H9 (cell line): ENCODE measurements around the gene ANKMY1. TPM values are rescaled to one million over a fixed set of nuclear protein-coding genes. Genes with fewer than 3 reads are reported as not detected.

Source experiments
- DNase-seq: peaks from one replicate; pipeline ENCODE4 v3.0.0-alpha.2; 2017
- H2AFZ ChIP-seq: one replicate; pipeline ENCODE4 v1.6.1; 2013; ENCODE audit warnings: mild to moderate bottlenecking, low read length, control low read depth, moderate library complexity
- H2AK5ac ChIP-seq: 2 replicates; pipeline ENCODE4 v1.6.1; 2013; ENCODE audit warnings: low read length, control low read depth, mixed read lengths; ENCODE audit not compliant: insufficient read length
- H2BK120ac ChIP-seq: one replicate; pipeline ENCODE4 v1.6.1; 2013; ENCODE audit warnings: low read depth, mild to moderate bottlenecking, low read length, control low read depth, inconsistent platforms; ENCODE audit not compliant: poor library complexity, severe bottlenecking
- H2BK12ac ChIP-seq: 2 replicates; pipeline ENCODE4 v1.6.1; 2013; ENCODE audit warnings: low read length, control low read depth, mixed read lengths, low read depth; ENCODE audit not compliant: insufficient read length
- H2BK15ac ChIP-seq: 2 replicates; pipeline ENCODE4 v1.6.1; 2013; ENCODE audit warnings: low read depth, low read length, control low read depth
- H2BK20ac ChIP-seq: one replicate; pipeline ENCODE4 v1.6.1; 2013; ENCODE audit warnings: low read depth, mild to moderate bottlenecking, low read length, control low read depth, inconsistent platforms; ENCODE audit not compliant: poor library complexity, severe bottlenecking
- H2BK5ac ChIP-seq: 2 replicates; pipeline ENCODE4 v1.6.1; 2013; ENCODE audit warnings: low read length, control low read depth, mixed read lengths; ENCODE audit not compliant: insufficient read length
- H3K14ac ChIP-seq: 2 replicates; pipeline ENCODE4 v1.6.1; 2013; ENCODE audit warnings: low read length, control low read depth; ENCODE audit not compliant: insufficient read depth
- H3K18ac ChIP-seq: 2 replicates; pipeline ENCODE4 v1.6.1; 2013; ENCODE audit warnings: low read depth, mild to moderate bottlenecking, mixed read lengths, low read length, control low read depth; ENCODE audit not compliant: insufficient read length
- H3K23ac ChIP-seq: 2 replicates; pipeline ENCODE4 v1.6.1; 2013; ENCODE audit warnings: low read length, control low read depth, mixed read lengths, low read depth; ENCODE audit not compliant: insufficient read length
- H3K23me2 ChIP-seq: 2 replicates; pipeline ENCODE4 v1.6.1; 2013; ENCODE audit warnings: low read depth, mild to moderate bottlenecking, mixed read lengths, low read length, control low read depth; ENCODE audit not compliant: insufficient read length, poor library complexity, severe bottlenecking
- H3K27ac ChIP-seq: 2 replicates; pipeline ENCODE4 v1.5.1; 2013; ENCODE audit warnings: low read length, control low read depth, mixed read lengths, low read depth; ENCODE audit not compliant: insufficient read length
- H3K27me3 ChIP-seq: 2 replicates; pipeline ENCODE4 v1.6.1; 2013; ENCODE audit warnings: low read length, control low read depth, inconsistent platforms; ENCODE audit not compliant: insufficient read depth
- H3K4ac ChIP-seq: 2 replicates; pipeline ENCODE4 v1.6.1; 2013; ENCODE audit warnings: low read depth, mild to moderate bottlenecking, control low read depth, inconsistent platforms, low read length, moderate library complexity
- H3K4me1 ChIP-seq: 2 replicates; pipeline ENCODE4 v1.6.1; 2013; ENCODE audit warnings: low read length, control low read depth, inconsistent platforms; ENCODE audit not compliant: insufficient read depth
- H3K4me2 ChIP-seq: 2 replicates; pipeline ENCODE4 v1.6.1; 2013; ENCODE audit warnings: low read length, control low read depth, mixed read lengths; ENCODE audit not compliant: insufficient read length, insufficient read depth
- H3K56ac ChIP-seq: 2 replicates; pipeline ENCODE4 v1.6.1; 2013; ENCODE audit warnings: low read depth, mild to moderate bottlenecking, mixed read lengths, low read length, control low read depth; ENCODE audit not compliant: insufficient read length
- H3K79me1 ChIP-seq: 2 replicates; pipeline ENCODE4 v1.6.1; 2013; ENCODE audit warnings: low read depth, mild to moderate bottlenecking, moderate library complexity, low read length, control low read depth, inconsistent platforms; ENCODE audit not compliant: insufficient read depth, poor library complexity, severe bottlenecking
- H3K79me2 ChIP-seq: 2 replicates; pipeline ENCODE4 v1.6.1; 2013; ENCODE audit warnings: low read length, control low read depth, inconsistent platforms; ENCODE audit not compliant: insufficient read depth
- H3K9ac ChIP-seq: 2 replicates; pipeline ENCODE4 v1.6.1; 2013; ENCODE audit warnings: low read length, control low read depth, mixed read lengths; ENCODE audit not compliant: insufficient read length; ENCODE audit errors: extremely low read depth
- H3K9me3 ChIP-seq: one replicate; pipeline ENCODE4 v1.6.1; 2013; ENCODE audit warnings: low read depth, low read length, inconsistent platforms; ENCODE audit not compliant: control insufficient read depth
- H3T11ph ChIP-seq: one replicate; pipeline ENCODE4 v1.6.1; 2013; ENCODE audit warnings: mild to moderate bottlenecking, low read length, control low read depth, inconsistent platforms
- H4K20me1 ChIP-seq: one replicate; pipeline ENCODE4 v1.6.1; 2013; ENCODE audit not compliant: control insufficient read depth, insufficient read length, insufficient read depth
- H4K5ac ChIP-seq: 2 replicates; pipeline ENCODE4 v1.6.1; 2013; ENCODE audit warnings: low read depth, mild to moderate bottlenecking, mixed read lengths, low read length, control low read depth; ENCODE audit not compliant: insufficient read length
- H4K8ac ChIP-seq: replicated peaks from 2 replicates; pipeline ENCODE4 v1.6.1; 2013; ENCODE audit warnings: low read length, control low read depth, mixed read lengths, low read depth; ENCODE audit not compliant: insufficient read length
- H4K91ac ChIP-seq: 2 replicates; pipeline ENCODE4 v1.6.1; 2013; ENCODE audit warnings: low read depth, mild to moderate bottlenecking, moderate library complexity, mixed read lengths, low read length, control low read depth; ENCODE audit not compliant: insufficient read length
- H3K27ac Mint-ChIP-seq, 3 experiments: 2 replicates in 2 of 3; 3 replicates in 1 of 3; pipeline ENCODE4 v1.8.0; 2020 to 2021; ENCODE audit warnings: mixed read lengths in 3 of 3, mild to moderate bottlenecking in 1 of 3, moderate library complexity in 1 of 3
- H3K27me3 Mint-ChIP-seq: 2 replicates; pipeline ENCODE4 v1.8.0; 2021; ENCODE audit warnings: low read depth, mild to moderate bottlenecking, moderate library complexity, mixed read lengths
- H3K36me3 Mint-ChIP-seq, 3 experiments: 2 replicates in 2 of 3; 3 replicates in 1 of 3; pipeline ENCODE4 v1.8.0; 2020 to 2021; ENCODE audit warnings: low read depth in 3 of 3, mixed read lengths in 3 of 3; ENCODE audit not compliant: insufficient read depth in 1 of 3
- H3K4me1 Mint-ChIP-seq, 2 experiments: 2 replicates each; pipeline ENCODE4 v1.8.0; 2020; ENCODE audit warnings: mixed read lengths in 2 of 2
- H3K4me3 Mint-ChIP-seq, 2 experiments: 2 replicates in 1 of 2; 3 replicates in 1 of 2; pipeline ENCODE4 v1.8.0; 2020 to 2021; ENCODE audit warnings: mild to moderate bottlenecking in 2 of 2, mixed read lengths in 2 of 2, moderate library complexity in 1 of 2
- H3K9me3 Mint-ChIP-seq, 2 experiments: 2 replicates in 1 of 2; 3 replicates in 1 of 2; pipeline ENCODE4 v1.8.0; 2020; ENCODE audit warnings: mild to moderate bottlenecking in 2 of 2, mixed read lengths in 2 of 2, moderate library complexity in 1 of 2
- WGBS: extraction: QIAGEN DNeasy Blood & Tissue Kit; methylation state at CpG from one replicate; pipeline ENCODE4 v1.1.7; 2013; ENCODE audit warnings: missing lambda C conversion rate, low lambda C conversion rate, mixed read lengths; ENCODE audit not compliant: insufficient read length; ENCODE audit errors: extremely low coverage; 5-methylcytosine and 5-hydroxymethylcytosine counted together
- total RNA-seq: library from RNA; stranded (reverse); gene quantifications from 2 replicates; pipeline ENCODE4 v1.2.1, GENCODE V29; 2021
- TF ChIP-seq, protein P1 (sequence below): fragments of 200-600 bp; sonication (generic); conservative IDR thresholded peaks from 3 replicates; pipeline ENCODE4 v1.8.0; 2021; ENCODE audit warnings: antibody characterized with exemption, mild to moderate bottlenecking

The ANKMY1 gene
- total RNA-seq, 1 experiment from 2014 or later, result 13.7 TPM

DNA sequence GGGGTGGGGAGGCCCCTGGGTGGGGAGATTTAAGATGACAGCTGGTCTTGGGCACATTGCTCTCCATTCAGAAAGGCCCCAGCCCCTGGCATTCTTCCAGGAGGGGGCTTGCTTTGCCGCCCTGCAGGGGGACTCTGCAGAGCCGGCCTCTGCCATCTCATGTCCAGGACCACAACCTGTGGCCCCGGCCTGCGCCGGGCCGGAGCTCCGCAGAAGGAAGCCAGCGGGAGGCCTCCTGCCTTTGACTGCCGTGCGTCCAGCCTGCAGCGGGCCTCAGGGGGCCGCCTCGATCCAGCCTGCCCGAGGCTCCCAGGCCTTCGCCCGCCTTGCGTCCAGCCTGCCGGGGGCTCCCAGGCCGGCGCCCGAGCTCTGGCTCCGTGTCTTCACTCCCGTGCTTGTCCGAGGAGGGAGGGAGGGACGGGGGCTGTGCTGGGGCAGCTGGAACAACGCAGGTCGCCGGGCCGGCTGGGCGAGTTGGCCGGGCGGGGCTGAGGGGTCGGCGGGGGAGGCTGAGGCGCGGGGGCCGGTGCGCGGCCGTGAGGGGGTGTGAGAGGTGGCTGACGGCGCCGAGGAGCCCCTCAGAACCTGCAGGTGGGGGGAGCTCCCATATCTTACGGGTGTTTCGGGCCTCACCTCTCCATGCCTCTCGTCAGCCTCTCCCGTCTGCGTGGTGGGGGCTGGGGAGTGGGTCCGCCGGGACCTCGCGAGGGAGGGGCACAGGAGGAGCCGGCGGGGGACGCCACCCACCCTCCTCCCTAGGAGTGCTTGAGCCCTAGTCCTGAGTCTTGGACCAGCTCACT, 101.9 kb downstream of the ANKMY1 start:
- Mint-ChIP-seq H3K36me3 (peaks cover 0 to 2% (median 0%) of the 10 kb centered on the region in 3 experiments; a peak in 2 of 7 replicates), H3K27ac (no peak overlapping the region), H3K9me3 (no peaks in the 10 kb centered on the region), H3K4me1 (peaks cover 33 to 48% of the 10 kb centered on the region in 2 experiments), H3K27me3 (peaks cover 35% of the 10 kb centered on the region), H3K4me3 (peak overlapping the region; percentile 23 to 72; a peak in 3 of 5 replicates)
- Histone ChIP-seq H3K79me1 (no peaks in the 10 kb centered on the region), H4K91ac (no peak overlapping the region), H3K27me3 (peaks cover 15% of the 10 kb centered on the region; the same call in 1 of the 2 replicates), H3K18ac (no peak overlapping the region), H3K23me2 (peaks cover 8% of the 10 kb centered on the region), H2BK120ac (no peak overlapping the region), H2AK5ac (no peak overlapping the region), H3T11ph (no peak overlapping the region), H2BK15ac (no peak overlapping the region), H3K79me2 (no peaks in the 10 kb centered on the region), H4K8ac (no peak overlapping the region), H3K4me2 (peak overlapping the region; percentile 25), H3K23ac (no peak overlapping the region), H4K5ac (no peak overlapping the region), H3K4ac (no peak overlapping the region), H2AFZ (no peak overlapping the region), H3K56ac (no peak overlapping the region), H2BK12ac (no peak overlapping the region), H3K27ac (no peak overlapping the region), H3K14ac (no peak overlapping the region), H3K4me1 (peaks cover 3% of the 10 kb centered on the region; the same call in 1 of the 2 replicates), H2BK5ac (no peak overlapping the region), H3K9me3 (no peaks in the 10 kb centered on the region), H4K20me1 (no peaks in the 10 kb centered on the region), H2BK20ac (no peak overlapping the region), H3K9ac (no peak overlapping the region)
- no CpG with 5 or more reads among the region's 55 CpGs for whole genome bisulfite sequencing
- DNase-seq, result no peak
- TF ChIP-seq, protein P1, sequence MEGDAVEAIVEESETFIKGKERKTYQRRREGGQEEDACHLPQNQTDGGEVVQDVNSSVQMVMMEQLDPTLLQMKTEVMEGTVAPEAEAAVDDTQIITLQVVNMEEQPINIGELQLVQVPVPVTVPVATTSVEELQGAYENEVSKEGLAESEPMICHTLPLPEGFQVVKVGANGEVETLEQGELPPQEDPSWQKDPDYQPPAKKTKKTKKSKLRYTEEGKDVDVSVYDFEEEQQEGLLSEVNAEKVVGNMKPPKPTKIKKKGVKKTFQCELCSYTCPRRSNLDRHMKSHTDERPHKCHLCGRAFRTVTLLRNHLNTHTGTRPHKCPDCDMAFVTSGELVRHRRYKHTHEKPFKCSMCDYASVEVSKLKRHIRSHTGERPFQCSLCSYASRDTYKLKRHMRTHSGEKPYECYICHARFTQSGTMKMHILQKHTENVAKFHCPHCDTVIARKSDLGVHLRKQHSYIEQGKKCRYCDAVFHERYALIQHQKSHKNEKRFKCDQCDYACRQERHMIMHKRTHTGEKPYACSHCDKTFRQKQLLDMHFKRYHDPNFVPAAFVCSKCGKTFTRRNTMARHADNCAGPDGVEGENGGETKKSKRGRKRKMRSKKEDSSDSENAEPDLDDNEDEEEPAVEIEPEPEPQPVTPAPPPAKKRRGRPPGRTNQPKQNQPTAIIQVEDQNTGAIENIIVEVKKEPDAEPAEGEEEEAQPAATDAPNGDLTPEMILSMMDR, result no peak
